Measurements from ENCODE around the gene PWWP2B.

- TF ChIP-seq ZBTB9 (CRISPR knock-in tag; IDR thresholded peaks at IDR 0.05): no peak
- no peak for TF ChIP-seq ZNF253 (CRISPR knock-in tag; conservative IDR thresholded peaks at IDR 0.05)
- TF ChIP-seq ZBTB11 (CRISPR knock-in tag; IDR thresholded peaks at IDR 0.05): no peak
- TF ChIP-seq PBX2 (CRISPR knock-in tag; IDR thresholded peaks at IDR 0.05; ENCODE audit: low read depth): no peak
- TF ChIP-seq PBX2 (tag; conservative IDR thresholded peaks at IDR 0.05; ENCODE audit: low read depth): no peak
- no peak for TF ChIP-seq CTCF (IDR thresholded peaks at IDR 0.05 in 2 of 3, conservative IDR thresholded peaks at IDR 0.05 in 1 of 3; ENCODE audit: insufficient read depth in 2 of 3, low read depth in 1 of 3, low read length in 3 of 3)
Observed at GRCh38 chr10:132447446-132448247, 50.6 kb downstream of the PWWP2B start.

Measured in K562 (cell line).